NCI-H146 treated with DMSO at 0.1 percent for 48 hours (cell line): ENCODE data around the gene KIAA1958.
"Not testable (repeated sequence)": the region's sequence is repeated elsewhere in the genome, so short reads cannot be mapped to it uniquely, and the experiment has no call there.

ENCODE experiments used
- DNase-seq: peaks from one replicate; lab custom pipeline; 2025; ENCODE audit not compliant: unreplicated experiment; lab: John Stamatoyannopoulos, UW

The KIAA1958 gene

GRCh38 chr9:112489039-112489546 is 2.5 kb downstream of the KIAA1958 start:
- DNase-seq, result no peak

- no peak for DNase-seq
Measured at GRCh38 chr9:112489876-112490666, 3.4 kb downstream of the KIAA1958 start.

- no peak for DNase-seq
Measured at GRCh38 chr9:112493393-112494137, 6.9 kb downstream of the KIAA1958 start.

GRCh38 chr9:112494153-112494552 is 7.5 kb downstream of the KIAA1958 start:
- no peak for DNase-seq

GRCh38 chr9:112495614-112496013 is 9.0 kb downstream of the KIAA1958 start:
- DNase-seq, result no peak

GRCh38 chr9:112496074-112496722 is 9.6 kb downstream of the KIAA1958 start:
- no peak for DNase-seq

- no peak for DNase-seq
Measured at GRCh38 chr9:112500842-112501241, 14.2 kb downstream of the KIAA1958 start.

- no peak for DNase-seq
Measured at GRCh38 chr9:112501287-112501686, 14.7 kb downstream of the KIAA1958 start.

- DNase-seq, result no peak
Measured at GRCh38 chr9:112502175-112502946, 15.7 kb downstream of the KIAA1958 start.

GRCh38 chr9:112503170-112503569 is 16.5 kb downstream of the KIAA1958 start:
- DNase-seq, result no peak

GRCh38 chr9:112505086-112505485 is 18.5 kb downstream of the KIAA1958 start:
- DNase-seq, result no peak

GRCh38 chr9:112505607-112506006 is 19.0 kb downstream of the KIAA1958 start:
- DNase-seq, result no peak

- DNase-seq, result no peak
Measured at GRCh38 chr9:112506571-112506970, 19.9 kb downstream of the KIAA1958 start.

- DNase-seq, result no peak
Measured at GRCh38 chr9:112507001-112507680, 20.5 kb downstream of the KIAA1958 start.

- no peak for DNase-seq
Measured at GRCh38 chr9:112508377-112508776, 21.8 kb downstream of the KIAA1958 start.

- not testable (repeated sequence) for DNase-seq
Measured at GRCh38 chr9:112512377-112512776, 25.8 kb downstream of the KIAA1958 start.

- no peak for DNase-seq
Measured at GRCh38 chr9:112516769-112517168, 30.1 kb downstream of the KIAA1958 start.

- no peak for DNase-seq
Measured at GRCh38 chr9:112520069-112520468, 33.4 kb downstream of the KIAA1958 start.

GRCh38 chr9:112520656-112521055 is 34.0 kb downstream of the KIAA1958 start:
- no peak for DNase-seq

GRCh38 chr9:112526973-112527372 is 40.3 kb downstream of the KIAA1958 start:
- DNase-seq, result no peak
